Activated CD4-positive, alpha-beta T cell treated with anti-CD3 and anti-CD28 coated beads, Interleukin-2, amount 10 ng/mL, durations not matched to agents 7 days and 5 days (primary cell): ENCODE results near the gene RAP1GDS1. TPM values are rescaled to one million over a fixed set of nuclear protein-coding genes. Genes with fewer than 3 reads are reported as not detected.
"Not testable (repeated sequence)": the region's sequence is repeated elsewhere in the genome, so short reads cannot be mapped to it uniquely, and the experiment has no call there.

ENCODE experiments used
- CTCF ChIA-PET: fragments of 350-600 bp; sonication (Branson Sonifier 250); formaldehyde crosslinking; loops from one replicate; lab custom pipeline; 2021; ENCODE audit warnings: antibody characterized with exemption; lab: Charles Lee
- POLR2A ChIA-PET: fragments of 350-600 bp; sonication (Branson Sonifier 250); formaldehyde crosslinking; loops from one replicate; lab custom pipeline; 2021; ENCODE audit warnings: antibody characterized with exemption; lab: Charles Lee
- DNase-seq: peaks from one replicate; pipeline ENCODE4 v3.0.0-alpha.2; 2020
- H3K27ac Mint-ChIP-seq: one replicate; pipeline ENCODE4 v1.8.0; 2021; ENCODE audit warnings: mild to moderate bottlenecking, moderate library complexity, mixed read lengths
- H3K27me3 Mint-ChIP-seq: one replicate; pipeline ENCODE4 v1.8.0; 2021; ENCODE audit warnings: mixed read lengths
- H3K36me3 Mint-ChIP-seq: one replicate; pipeline ENCODE4 v1.8.0; 2021; ENCODE audit warnings: low read depth, mixed read lengths
- H3K4me1 Mint-ChIP-seq: one replicate; pipeline ENCODE4 v1.8.0; 2021; ENCODE audit warnings: mixed read lengths
- H3K4me3 Mint-ChIP-seq: one replicate; pipeline ENCODE4 v1.8.0; 2021; ENCODE audit warnings: mild to moderate bottlenecking, moderate library complexity, mixed read lengths
- H3K9me3 Mint-ChIP-seq: one replicate; pipeline ENCODE4 v1.8.0; 2021; ENCODE audit warnings: mixed read lengths
- total RNA-seq, 2 experiments: library from RNA; stranded (reverse); gene quantifications; one replicate each; pipeline ENCODE4 v1.2.3, GENCODE V29; 2021

RAP1GDS1 gene
- total RNA-seq, 2 experiments from 2014 or later = 49.9 to 55.4 TPM

GRCh38 chr4:98329879-98330640 is 68.9 kb downstream of the RAP1GDS1 start:
- DNase-seq, H3K4me3 Mint-ChIP-seq, POLR2A ChIA-PET, H3K27me3 Mint-ChIP-seq, H3K27ac Mint-ChIP-seq, H3K4me1 Mint-ChIP-seq, CTCF ChIA-PET: not testable (repeated sequence)
- Mint-ChIP-seq H3K36me3 (peaks cover 42% of the 10 kb centered on the region), H3K9me3 (peaks cover 31% of the 10 kb centered on the region)

GRCh38 chr4:98332017-98332416 is 70.8 kb downstream of the RAP1GDS1 start:
- no peak overlapping the region for H3K4me3 Mint-ChIP-seq
- H3K9me3 Mint-ChIP-seq = peaks cover 31% of the 10 kb centered on the region
- ChIA-PET CTCF (interaction anchor here (0.6 kb wide), 1 partner anchor 149 kb away, joined by 3 read pairs; no protein-coding TSS in a partner anchor), POLR2A (no interaction called here)
- DNase-seq = no peak
- H3K36me3 Mint-ChIP-seq = peaks cover 42% of the 10 kb centered on the region
- no peak overlapping the region for H3K27ac Mint-ChIP-seq
- H3K27me3 Mint-ChIP-seq = no peaks in the 10 kb centered on the region
- H3K4me1 Mint-ChIP-seq = peaks cover under 1% of the 10 kb centered on the region

GRCh38 chr4:98334461-98334860 is 73.3 kb downstream of the RAP1GDS1 start:
- Mint-ChIP-seq H3K9me3 (peaks cover 31% of the 10 kb centered on the region), H3K4me3 (no peak overlapping the region), H3K36me3 (peaks cover 43% of the 10 kb centered on the region), H3K27ac (no peak overlapping the region), H3K4me1 (peaks cover 2% of the 10 kb centered on the region), H3K27me3 (no peaks in the 10 kb centered on the region)
- ChIA-PET CTCF (interaction anchor here (0.5 to 0.6 kb wide), 2 partner anchors 558 to 1498 kb away, joined by 3 read pairs; no protein-coding TSS in a partner anchor), POLR2A (interaction anchor here (0.5 to 0.6 kb wide), 2 partner anchors 59 to 78 kb away, joined by 3 read pairs; no protein-coding TSS in a partner anchor)
- no peak for DNase-seq

GRCh38 chr4:98338761-98339438 is 77.7 kb downstream of the RAP1GDS1 start:
- Mint-ChIP-seq H3K27me3 (no peaks in the 10 kb centered on the region), H3K27ac (no peak overlapping the region), H3K9me3 (peaks cover 9% of the 10 kb centered on the region), H3K4me1 (peaks cover 2% of the 10 kb centered on the region), H3K4me3 (no peak overlapping the region), H3K36me3 (peaks cover 29% of the 10 kb centered on the region)
- no peak for DNase-seq
- ChIA-PET CTCF (no interaction called here), POLR2A (no interaction called here)

- ChIA-PET POLR2A (no interaction called here), CTCF (no interaction called here)
- no peak overlapping the region for H3K4me3 Mint-ChIP-seq
- no peak overlapping the region for H3K27ac Mint-ChIP-seq
- no peaks in the 10 kb centered on the region for H3K27me3 Mint-ChIP-seq
- DNase-seq = no peak
- peaks cover 31% of the 10 kb centered on the region for H3K36me3 Mint-ChIP-seq
- peaks cover 4% of the 10 kb centered on the region for H3K9me3 Mint-ChIP-seq
- peaks cover 2% of the 10 kb centered on the region for H3K4me1 Mint-ChIP-seq
These were observed 80.1 kb downstream of the RAP1GDS1 start for GRCh38 chr4:98341309-98341708.

GRCh38 chr4:98343626-98344025 is 82.4 kb downstream of the RAP1GDS1 start:
- ChIA-PET POLR2A (no interaction called here), CTCF (no interaction called here)
- no peak for DNase-seq
- Mint-ChIP-seq H3K36me3 (peaks cover 39% of the 10 kb centered on the region), H3K27ac (no peak overlapping the region), H3K4me1 (no peaks in the 10 kb centered on the region), H3K4me3 (no peak overlapping the region), H3K27me3 (no peaks in the 10 kb centered on the region), H3K9me3 (peaks cover 3% of the 10 kb centered on the region)

GRCh38 chr4:98345838-98346237 is 84.7 kb downstream of the RAP1GDS1 start:
- no peak for DNase-seq
- CTCF ChIA-PET = interaction anchor here (0.6 kb wide), 1 partner anchor 576 kb away, joined by 3 read pairs; no protein-coding TSS in a partner anchor
- no peak overlapping the region for H3K27ac Mint-ChIP-seq
- H3K27me3 Mint-ChIP-seq = no peaks in the 10 kb centered on the region
- no peak overlapping the region for H3K4me3 Mint-ChIP-seq
- H3K36me3 Mint-ChIP-seq = peaks cover 35% of the 10 kb centered on the region
- peaks cover 4% of the 10 kb centered on the region for H3K9me3 Mint-ChIP-seq
- POLR2A ChIA-PET = no interaction called here
- H3K4me1 Mint-ChIP-seq = no peaks in the 10 kb centered on the region

GRCh38 chr4:98352396-98352795 is 91.2 kb downstream of the RAP1GDS1 start:
- CTCF ChIA-PET = no interaction called here
- no peak overlapping the region for H3K4me3 Mint-ChIP-seq
- POLR2A ChIA-PET = no interaction called here
- H3K27me3 Mint-ChIP-seq = no peaks in the 10 kb centered on the region
- DNase-seq = no peak
- no peak overlapping the region for H3K27ac Mint-ChIP-seq
- H3K4me1 Mint-ChIP-seq = no peaks in the 10 kb centered on the region
- peaks cover 27% of the 10 kb centered on the region for H3K36me3 Mint-ChIP-seq
- peaks cover 4% of the 10 kb centered on the region for H3K9me3 Mint-ChIP-seq

GRCh38 chr4:98352940-98353339 is 91.8 kb downstream of the RAP1GDS1 start:
- ChIA-PET CTCF (no interaction called here), POLR2A (no interaction called here)
- no peak overlapping the region for H3K27ac Mint-ChIP-seq

GRCh38 chr4:98358630-98359248 is 97.6 kb downstream of the RAP1GDS1 start:
- Mint-ChIP-seq H3K4me3 (no peak overlapping the region), H3K9me3 (peaks cover 4% of the 10 kb centered on the region), H3K36me3 (peaks cover 16% of the 10 kb centered on the region), H3K4me1 (peaks cover 8% of the 10 kb centered on the region), H3K27me3 (no peaks in the 10 kb centered on the region), H3K27ac (no peak overlapping the region)
- ChIA-PET CTCF (no interaction called here), POLR2A (no interaction called here)
- DNase-seq = no peak

More at GRCh38 chr4:98352940-98353339, 91.8 kb downstream of the RAP1GDS1 start:
- DNase-seq = no peak
- Mint-ChIP-seq H3K27me3 (no peaks in the 10 kb centered on the region), H3K9me3 (peaks cover 4% of the 10 kb centered on the region), H3K4me3 (no peak overlapping the region), H3K36me3 (peaks cover 24% of the 10 kb centered on the region), H3K4me1 (no peaks in the 10 kb centered on the region)

GRCh38 chr4:98359646-98360045 is 98.5 kb downstream of the RAP1GDS1 start:
- Mint-ChIP-seq H3K36me3 (peaks cover 22% of the 10 kb centered on the region), H3K4me1 (peaks cover 8% of the 10 kb centered on the region), H3K27me3 (no peaks in the 10 kb centered on the region), H3K27ac (no peak overlapping the region), H3K4me3 (no peak overlapping the region), H3K9me3 (peaks cover 4% of the 10 kb centered on the region)
- POLR2A ChIA-PET = no interaction called here
- no peak for DNase-seq
- CTCF ChIA-PET = no interaction called here

- CTCF ChIA-PET = interaction anchor here (1.5 kb wide), 1 partner anchor 13 kb away, joined by 3 read pairs; no protein-coding TSS in a partner anchor
These were observed 102.2 kb downstream of the RAP1GDS1 start for GRCh38 chr4:98363431-98363830.

GRCh38 chr4:98366275-98366674 is 105.1 kb downstream of the RAP1GDS1 start:
- Mint-ChIP-seq H3K36me3 (peaks cover 60% of the 10 kb centered on the region), H3K9me3 (peaks cover 36% of the 10 kb centered on the region)
- H3K27ac Mint-ChIP-seq, CTCF ChIA-PET, H3K4me1 Mint-ChIP-seq, H3K27me3 Mint-ChIP-seq, DNase-seq, H3K4me3 Mint-ChIP-seq, POLR2A ChIA-PET: not testable (repeated sequence)

More at GRCh38 chr4:98363431-98363830, 102.2 kb downstream of the RAP1GDS1 start:
- POLR2A ChIA-PET = no interaction called here
- Mint-ChIP-seq H3K9me3 (peaks cover 27% of the 10 kb centered on the region), H3K4me1 (peaks cover 8% of the 10 kb centered on the region), H3K27me3 (no peaks in the 10 kb centered on the region), H3K36me3 (peaks cover 50% of the 10 kb centered on the region), H3K27ac (no peak overlapping the region), H3K4me3 (no peak overlapping the region)
- DNase-seq = no peak
